Hepatocyte (in vitro differentiated cells): Measurements from ENCODE around the gene FOXR1.

ENCODE experiments used
- CTCF ChIP-seq: fragments of 200-600 bp; sonication (generic); IDR thresholded peaks from 2 replicates; pipeline ENCODE4 v1.5.1; 2016; ENCODE audit warnings: antibody characterized with exemption, mild to moderate bottlenecking; ENCODE audit not compliant: poor library complexity
- EZH2 ChIP-seq: fragments of 200-600 bp; sonication (generic); IDR thresholded peaks from 2 replicates; pipeline ENCODE4 v1.6.1; 2016; ENCODE audit warnings: antibody characterized with exemption, mild to moderate bottlenecking, borderline replicate concordance

- TF ChIP-seq CTCF (no peak), EZH2 (no peak)
Observed at GRCh38 chr11:119023741-119024140, 52.2 kb downstream of the FOXR1 start.
